NT2/D1 (cell line): ENCODE data around the gene IKBIP.

Source experiments
- SUZ12 ChIP-seq: IDR thresholded peaks from 2 replicates; pipeline ENCODE4 v1.6.1; 2011; ENCODE audit not compliant: insufficient read length, insufficient read depth; ENCODE audit errors: extremely low read depth
- YY1 ChIP-seq: IDR thresholded peaks from 2 replicates; pipeline ENCODE4 v1.6.1; 2011; ENCODE audit not compliant: insufficient read length, insufficient read depth
- ZNF274 ChIP-seq: IDR thresholded peaks from 2 replicates; pipeline ENCODE4 v1.6.1; 2011; ENCODE audit warnings: mild to moderate bottlenecking, low read depth, low read length

- TF ChIP-seq ZNF274: no peak
- no peak for TF ChIP-seq YY1
- TF ChIP-seq SUZ12: no peak
These were observed 50.3 kb downstream of the IKBIP start for GRCh38 chr12:98594050-98594835.
